Naive thymus-derived CD8-positive, alpha-beta T cell (primary cell): Measurements from ENCODE around the gene GNAT2. TPM values are rescaled to one million over a fixed set of nuclear protein-coding genes. Genes with fewer than 3 reads are reported as not detected.

ENCODE experiments used
- ATAC-seq, 2 donors: fragments of 150-1000 bp; cut with Tn5 transposase in 1 of 2; sonication (Bioruptor Pico), chemical (Tn5 transposase) in 1 of 2; 1 replicate in 1 of 2; 2 replicates in 1 of 2; pipeline ENCODE4 v1.10.0; 2021; ENCODE audit warnings: mild to moderate bottlenecking in 2 of 2, moderate library complexity in 2 of 2
- POLR2A ChIA-PET: fragments of 350-600 bp; sonication (Branson Sonifier 250); formaldehyde crosslinking; loops from one replicate; lab custom pipeline; 2021; ENCODE audit warnings: antibody characterized with exemption; lab: Charles Lee
- DNase-seq, 10 donors: peaks; one replicate each; pipeline versions ENCODE4 v3.0.0 to v3.0.0-alpha.2; 2020 to 2022
- H3K27ac Mint-ChIP-seq, 10 donors: one replicate each; pipeline ENCODE4 v1.8.0; 2020 to 2022; ENCODE audit warnings: mild to moderate bottlenecking in 10 of 10, mixed read lengths in 10 of 10, moderate library complexity in 4 of 10, inconsistent platforms in 1 of 10
- H3K27me3 Mint-ChIP-seq, 5 donors: one replicate each; pipeline ENCODE4 v1.8.0; 2021 to 2022; ENCODE audit warnings: mixed read lengths in 5 of 5
- H3K36me3 Mint-ChIP-seq, 3 donors: one replicate each; pipeline ENCODE4 v1.8.0; 2020 to 2022; ENCODE audit warnings: mixed read lengths in 3 of 3, mild to moderate bottlenecking in 2 of 3, inconsistent platforms in 1 of 3
- H3K4me1 Mint-ChIP-seq, 4 donors: one replicate each; pipeline ENCODE4 v1.8.0; 2021 to 2022; ENCODE audit warnings: mixed read lengths in 4 of 4
- H3K4me3 Mint-ChIP-seq, 10 donors: one replicate each; pipeline ENCODE4 v1.8.0; 2020 to 2022; ENCODE audit warnings: mild to moderate bottlenecking in 10 of 10, mixed read lengths in 10 of 10, moderate library complexity in 6 of 10, inconsistent platforms in 1 of 10
- H3K9me3 Mint-ChIP-seq, 9 donors: one replicate each; pipeline ENCODE4 v1.8.0; 2020 to 2022; ENCODE audit warnings: mixed read lengths in 9 of 9, mild to moderate bottlenecking in 3 of 9, inconsistent platforms in 1 of 9, moderate library complexity in 1 of 9
- polyA plus RNA-seq, 3 donors: library from polyadenylated mRNA; unstranded; fragments of 300-500 nt; fragmentation: Illumina TruSeq; gene quantifications; one replicate each; pipeline ENCODE4 v1.2.3, GENCODE V29; 2021
- total RNA-seq, 8 experiments: library from RNA in 2 of 8; stranded (reverse) in 2 of 8; gene quantifications; one replicate each; pipeline ENCODE4 v1.2.3 and lab custom pipeline; 2021 to 2026

Gene GNAT2
- total and polyA plus RNA-seq, 5 experiments from 2014 or later, result not detected

DNA sequence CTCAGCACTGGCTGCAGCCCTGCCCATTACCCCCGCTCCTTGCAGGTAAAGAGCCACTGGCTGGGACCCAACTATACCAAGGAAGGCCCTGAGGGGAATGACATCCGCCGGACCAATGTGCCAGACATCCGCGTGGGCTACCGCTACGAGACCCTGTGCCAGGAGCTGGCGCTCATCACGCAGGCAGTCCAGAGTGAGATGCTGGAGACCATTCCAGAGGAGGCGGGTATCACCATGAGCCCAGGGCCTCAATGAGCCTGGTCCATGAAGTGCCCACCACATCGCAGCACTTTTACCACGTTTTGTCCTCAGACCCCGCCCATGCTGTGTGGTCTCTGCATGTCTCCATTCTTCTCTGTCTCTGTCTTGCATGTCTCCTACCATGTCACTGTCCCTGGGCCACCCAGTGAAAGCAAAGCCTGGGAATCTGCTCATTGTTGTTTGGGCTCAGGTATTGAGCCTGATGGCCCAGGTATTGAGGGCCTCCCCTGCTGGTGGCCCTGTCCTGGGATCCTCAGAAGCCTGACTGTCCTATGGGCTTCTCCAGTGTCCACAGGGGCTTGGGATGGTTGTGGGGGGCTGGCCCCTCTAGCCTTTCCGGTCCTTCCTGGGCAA lies 11.6 kb upstream of the GNAT2 start:
- H3K27ac Mint-ChIP-seq, result peak overlapping the region in 2 of 10 donors; percentile 79 to 88
- H3K4me1 Mint-ChIP-seq, result peaks cover 9 to 18% (median 13%) of the 10 kb centered on the region in 4 donors
- POLR2A ChIA-PET, result interaction anchor here (0.5 to 2.3 kb wide), 5 partner anchors 9 to 1667 kb away, joined by 3 to 12 read pairs (median 5); partner anchors contain the start of gene GNAI3
- peaks cover 0 to 53% (median 7%) of the 10 kb centered on the region in 3 donors for H3K36me3 Mint-ChIP-seq
- H3K27me3 Mint-ChIP-seq, result no peaks in the 10 kb centered on the region
- no peak overlapping the region for H3K4me3 Mint-ChIP-seq
- ATAC-seq, result no peak
- H3K9me3 Mint-ChIP-seq, result no peaks in the 10 kb centered on the region
- no peak for DNase-seq

DNA sequence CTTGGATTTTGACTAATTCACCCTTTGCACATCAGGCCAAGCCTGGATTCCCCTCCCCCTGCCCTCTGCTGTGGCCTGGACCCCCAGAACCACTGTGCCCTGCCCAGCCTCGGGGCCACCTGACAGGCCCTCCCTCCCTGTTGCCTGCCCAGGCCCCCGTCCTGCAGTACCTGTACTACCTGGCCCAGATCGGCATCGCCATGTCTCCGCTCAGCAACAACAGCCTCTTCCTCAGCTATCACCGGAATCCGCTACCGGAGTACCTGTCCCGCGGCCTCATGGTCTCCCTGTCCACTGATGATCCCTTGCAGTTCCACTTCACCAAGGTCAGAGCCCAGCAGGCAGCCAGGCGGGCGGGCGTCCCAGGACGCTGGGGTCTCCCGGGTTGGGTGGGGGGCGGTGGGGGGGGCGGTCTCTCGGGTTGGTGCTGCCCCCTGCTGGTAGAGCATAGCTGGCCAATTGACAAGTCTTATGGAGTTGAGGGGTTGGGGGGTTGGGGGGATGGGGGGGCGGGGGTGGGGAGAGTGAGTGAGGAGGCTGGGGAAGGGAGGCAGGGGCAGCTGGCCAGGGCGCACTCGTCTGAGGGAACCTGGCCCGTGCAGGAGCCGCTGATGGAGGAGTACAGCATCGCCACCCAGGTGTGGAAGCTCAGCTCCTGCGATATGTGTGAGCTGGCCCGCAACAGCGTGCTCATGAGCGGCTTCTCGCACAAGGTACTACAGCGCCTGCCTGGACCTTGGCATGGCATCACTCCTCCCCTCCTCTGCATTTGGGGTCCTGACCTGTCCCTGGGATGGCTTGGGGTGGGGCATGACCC lies 10.9 kb upstream of the GNAT2 start:
- peak overlapping the region in 2 of 10 donors; percentile 5 to 86 for H3K27ac Mint-ChIP-seq
- H3K4me1 Mint-ChIP-seq, result peaks cover 13 to 21% (median 15%) of the 10 kb centered on the region in 4 donors
- H3K9me3 Mint-ChIP-seq, result no peaks in the 10 kb centered on the region
- POLR2A ChIA-PET, result interaction anchor here (1.0 to 2.3 kb wide), 3 partner anchors 10 to 84 kb away, joined by 3 to 12 read pairs (median 6); partner anchors contain the start of gene GNAI3
- H3K36me3 Mint-ChIP-seq, result peaks cover 0 to 58% (median 10%) of the 10 kb centered on the region in 3 donors
- no peak overlapping the region for H3K4me3 Mint-ChIP-seq
- ATAC-seq (peak; percentile 21 to 22), DNase-seq (peak in 6 of 10 donors; percentile 36 to 77 (median 44))
- no peaks in the 10 kb centered on the region for H3K27me3 Mint-ChIP-seq

DNA sequence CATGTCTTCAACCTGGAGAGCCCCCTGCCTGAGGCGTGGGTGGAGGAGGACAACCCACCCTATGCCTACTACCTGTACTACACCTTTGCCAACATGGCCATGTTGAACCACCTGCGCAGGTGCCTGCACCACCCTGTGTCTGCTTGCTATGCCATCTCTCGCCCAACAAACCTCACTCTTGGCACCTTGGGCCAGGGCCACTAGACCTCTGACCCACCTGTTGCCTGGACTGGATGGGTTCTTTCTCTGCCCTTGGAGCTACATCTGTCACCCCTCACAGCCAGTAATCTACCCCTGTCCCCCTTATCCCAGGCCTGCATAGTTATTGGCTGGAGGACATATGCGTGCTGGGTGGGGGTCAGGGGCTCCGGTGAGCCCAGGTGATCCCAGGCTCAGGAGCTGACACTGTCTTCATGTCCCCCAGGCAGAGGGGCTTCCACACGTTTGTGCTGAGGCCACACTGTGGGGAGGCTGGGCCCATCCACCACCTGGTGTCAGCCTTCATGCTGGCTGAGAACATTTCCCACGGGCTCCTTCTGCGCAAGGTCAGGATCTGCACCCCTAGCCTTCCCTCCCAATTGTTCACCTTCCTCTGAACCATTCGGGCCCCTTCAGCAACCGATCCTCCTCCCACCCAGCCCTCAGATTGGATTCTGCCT lies 10.1 kb upstream of the GNAT2 start:
- POLR2A ChIA-PET, result no interaction called here
- H3K27me3 Mint-ChIP-seq, result no peaks in the 10 kb centered on the region
- no peak overlapping the region for H3K4me3 Mint-ChIP-seq
- H3K9me3 Mint-ChIP-seq, result no peaks in the 10 kb centered on the region
- DNase-seq (no peak), ATAC-seq (no peak)
- H3K4me1 Mint-ChIP-seq, result peaks cover 11 to 20% (median 16%) of the 10 kb centered on the region in 4 donors
- peaks cover 0 to 59% (median 10%) of the 10 kb centered on the region in 3 donors for H3K36me3 Mint-ChIP-seq
- H3K27ac Mint-ChIP-seq, result peak overlapping the region in 3 of 10 donors; percentile 5 to 73 (median 20)

DNA sequence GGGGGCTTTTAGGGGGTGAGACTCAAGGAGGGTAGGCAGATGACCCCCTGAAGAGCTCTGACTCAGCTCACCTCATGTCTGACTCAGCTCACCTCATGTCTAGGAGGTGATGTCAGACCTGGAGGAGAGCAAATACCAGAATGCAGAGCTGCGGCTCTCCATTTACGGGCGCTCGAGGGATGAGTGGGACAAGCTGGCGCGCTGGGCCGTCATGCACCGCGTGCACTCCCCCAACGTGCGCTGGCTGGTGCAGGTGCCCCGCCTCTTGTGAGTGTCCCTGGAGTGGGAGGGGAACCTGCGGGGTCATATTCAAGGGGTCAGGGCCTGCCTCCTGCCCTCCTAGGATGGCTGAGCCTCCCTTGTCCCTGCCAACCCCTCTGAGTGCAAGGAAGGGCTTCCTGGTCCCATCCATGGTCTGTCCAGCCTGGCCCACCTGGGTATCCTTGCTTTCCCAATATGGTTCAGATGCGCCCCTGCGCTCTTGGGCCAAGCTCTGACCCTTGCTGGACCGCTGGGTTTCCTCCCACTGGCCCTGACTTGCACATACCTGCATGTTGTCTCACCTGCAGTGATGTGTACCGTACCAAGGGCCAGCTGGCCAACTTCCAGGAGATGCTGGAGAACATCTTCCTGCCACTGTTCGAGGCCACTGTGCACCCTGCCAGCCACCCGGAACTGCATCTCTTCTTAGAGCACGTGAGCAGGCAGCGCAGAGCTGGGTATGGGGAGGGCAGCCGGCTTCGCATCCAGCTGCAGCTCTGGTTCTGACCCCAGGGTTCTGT lies 9.3 kb upstream of the GNAT2 start:
- ATAC-seq (no peak), DNase-seq (no peak)
- POLR2A ChIA-PET, result no interaction called here

GRCh38 chr1:109627692-109628399 lies 8.4 kb upstream of the GNAT2 start:
- Mint-ChIP-seq H3K36me3 (peaks cover 0 to 57% (median 10%) of the 10 kb centered on the region in 3 donors), H3K27me3 (no peaks in the 10 kb centered on the region), H3K4me3 (no peak overlapping the region), H3K9me3 (no peaks in the 10 kb centered on the region), H3K27ac (peak overlapping the region in 2 of 10 donors; percentile 4 to 63), H3K4me1 (peaks cover 20 to 33% (median 27%) of the 10 kb centered on the region in 4 donors)
- DNase-seq (no peak), ATAC-seq (no peak)
- POLR2A ChIA-PET, result no interaction called here

More for the DNA sequence above, 9.3 kb upstream of the GNAT2 start:
- no peaks in the 10 kb centered on the region for H3K27me3 Mint-ChIP-seq
- peaks cover 0 to 59% (median 10%) of the 10 kb centered on the region in 3 donors for H3K36me3 Mint-ChIP-seq
- no peak overlapping the region for H3K4me3 Mint-ChIP-seq
- no peaks in the 10 kb centered on the region for H3K9me3 Mint-ChIP-seq
- peak overlapping the region in 2 of 10 donors; percentile 20 to 73 for H3K27ac Mint-ChIP-seq
- H3K4me1 Mint-ChIP-seq, result peaks cover 14 to 24% (median 18%) of the 10 kb centered on the region in 4 donors

DNA sequence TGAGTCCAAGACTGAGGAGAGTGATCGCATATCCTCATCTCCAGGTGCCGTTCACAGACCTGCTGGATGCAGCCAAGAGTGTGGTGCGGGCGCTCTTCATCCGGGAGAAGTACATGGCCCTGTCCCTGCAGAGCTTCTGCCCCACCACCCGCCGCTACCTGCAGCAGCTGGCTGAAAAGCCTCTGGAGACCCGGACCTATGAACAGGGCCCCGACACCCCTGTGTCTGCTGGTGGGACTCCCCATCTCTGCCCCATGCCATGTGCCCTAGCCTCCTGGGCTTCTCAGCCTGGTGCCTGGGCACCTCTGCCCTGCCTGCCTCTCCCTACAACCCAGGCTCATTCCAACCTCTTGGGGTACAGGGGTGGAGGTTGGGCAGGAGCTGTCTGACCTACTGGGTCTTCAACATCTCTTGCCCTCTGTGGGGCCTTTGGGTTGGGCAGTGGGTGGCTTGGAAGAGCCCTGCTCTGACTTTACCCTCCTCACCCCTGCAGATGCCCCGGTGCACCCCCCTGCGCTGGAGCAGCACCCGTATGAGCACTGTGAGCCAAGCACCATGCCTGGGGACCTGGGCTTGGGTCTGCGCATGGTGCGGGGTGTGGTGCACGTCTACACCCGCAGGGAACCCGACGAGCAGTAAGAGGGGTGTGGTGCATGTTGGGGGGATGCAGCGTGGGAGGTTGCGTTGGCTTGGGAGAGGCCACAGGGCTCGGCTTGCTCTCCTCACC lies 7.4 kb upstream of the GNAT2 start:
- Mint-ChIP-seq H3K9me3 (no peaks in the 10 kb centered on the region), H3K36me3 (peaks cover 0 to 50% (median 10%) of the 10 kb centered on the region in 3 donors), H3K27ac (peak overlapping the region in 2 of 10 donors; percentile 51 to 63), H3K4me3 (no peak overlapping the region), H3K4me1 (peaks cover 30 to 43% (median 37%) of the 10 kb centered on the region in 4 donors), H3K27me3 (no peaks in the 10 kb centered on the region)
- POLR2A ChIA-PET, result no interaction called here
- ATAC-seq (no peak), DNase-seq (no peak)

- Mint-ChIP-seq H3K4me1 (peaks cover 33 to 49% (median 45%) of the 10 kb centered on the region in 4 donors), H3K36me3 (peaks cover 0 to 41% (median 10%) of the 10 kb centered on the region in 3 donors), H3K9me3 (no peaks in the 10 kb centered on the region), H3K27me3 (no peaks in the 10 kb centered on the region), H3K4me3 (peak overlapping the region in 4 of 10 donors; percentile 6 to 48 (median 32)), H3K27ac (peak overlapping the region; percentile 37 to 88 (median 76))
- DNase-seq (no peak), ATAC-seq (no peak)
- POLR2A ChIA-PET, result interaction anchor here (0.5 kb wide), 1 partner anchor 77 kb away, joined by 3 read pairs; the partner anchor contains the start of gene GNAI3
Observed at GRCh38 chr1:109625601-109626560, 6.5 kb upstream of the GNAT2 start.

- peak overlapping the region in 3 of 10 donors; percentile 6 to 48 (median 27) for H3K4me3 Mint-ChIP-seq
- POLR2A ChIA-PET, result interaction anchor here (0.5 to 2.7 kb wide), 3 partner anchors 65 to 79 kb away, joined by 3 to 7 read pairs (median 3); partner anchors contain the start of gene GNAI3
- H3K27me3 Mint-ChIP-seq, result no peaks in the 10 kb centered on the region
- H3K36me3 Mint-ChIP-seq, result peaks cover 0 to 40% (median 10%) of the 10 kb centered on the region in 3 donors
- no peaks in the 10 kb centered on the region for H3K9me3 Mint-ChIP-seq
- peak overlapping the region in 8 of 10 donors; percentile 48 to 98 (median 82) for H3K27ac Mint-ChIP-seq
- ATAC-seq (no peak), DNase-seq (no peak)
- peaks cover 33 to 55% (median 46%) of the 10 kb centered on the region in 4 donors for H3K4me1 Mint-ChIP-seq
Observed at GRCh38 chr1:109625176-109625575, 5.8 kb upstream of the GNAT2 start.

- no peaks in the 10 kb centered on the region for H3K9me3 Mint-ChIP-seq
- ATAC-seq (no peak), DNase-seq (no peak)
- H3K36me3 Mint-ChIP-seq, result peaks cover 0 to 32% (median 10%) of the 10 kb centered on the region in 3 donors
- peaks cover 36 to 63% (median 48%) of the 10 kb centered on the region in 4 donors for H3K4me1 Mint-ChIP-seq
- peak overlapping the region; percentile 80 to 99 (median 98) for H3K27ac Mint-ChIP-seq
- POLR2A ChIA-PET, result interaction anchor here (0.7 to 2.7 kb wide), 4 partner anchors 64 to 115 kb away, joined by 3 to 8 read pairs (median 5); partner anchors contain the start of genes AMIGO1 and GNAI3
- no peaks in the 10 kb centered on the region for H3K27me3 Mint-ChIP-seq
- peak overlapping the region; percentile 57 to 99 (median 96) for H3K4me3 Mint-ChIP-seq
Observed at GRCh38 chr1:109624201-109625010, 5.0 kb upstream of the GNAT2 start.
